Activated CD4-positive, alpha-beta T cell treated with anti-CD3 and anti-CD28 coated beads for 36 hours (primary cell): ENCODE results near the gene LACTB. TPM values are rescaled to one million over a fixed set of nuclear protein-coding genes. Genes with fewer than 3 reads are reported as not detected.
"Not testable (repeated sequence)": the region's sequence is repeated elsewhere in the genome, so short reads cannot be mapped to it uniquely, and the experiment has no call there.

ENCODE experiments used
- ATAC-seq: fragments of 200-7000 bp; cut with Tn5 transposase; one replicate; pipeline ENCODE4 v1.10.0; 2021; ENCODE audit warnings: mild to moderate bottlenecking, moderate library complexity
- CTCF ChIA-PET: fragments of 350-600 bp; sonication (Branson Sonifier 250); formaldehyde crosslinking; loops from one replicate; lab custom pipeline; 2021; ENCODE audit warnings: antibody characterized with exemption; lab: Charles Lee
- POLR2A ChIA-PET: fragments of 350-600 bp; sonication (Branson Sonifier 250); formaldehyde crosslinking; loops from one replicate; lab custom pipeline; 2021; ENCODE audit warnings: antibody characterized with exemption, inconsistent platforms; lab: Charles Lee
- DNase-seq: peaks from one replicate; pipeline ENCODE4 v3.0.0-alpha.2; 2020
- H3K27ac Mint-ChIP-seq: one replicate; pipeline ENCODE4 v1.8.0; 2021; ENCODE audit warnings: mixed read lengths
- H3K27me3 Mint-ChIP-seq: one replicate; pipeline ENCODE4 v1.8.0; 2021; ENCODE audit warnings: mixed read lengths
- H3K36me3 Mint-ChIP-seq: one replicate; pipeline ENCODE4 v1.8.0; 2021; ENCODE audit warnings: low read depth, mixed read lengths
- H3K4me1 Mint-ChIP-seq: one replicate; pipeline ENCODE4 v1.8.0; 2021; ENCODE audit warnings: mixed read lengths
- H3K4me3 Mint-ChIP-seq: one replicate; pipeline ENCODE4 v1.8.0; 2021; ENCODE audit warnings: mild to moderate bottlenecking, moderate library complexity, mixed read lengths
- H3K9me3 Mint-ChIP-seq: one replicate; pipeline ENCODE4 v1.8.0; 2021; ENCODE audit warnings: low read depth, mixed read lengths
- intact Hi-C, 2 experiments: fragments of 100-400 bp; cut with DNase I in 1 of 2; cut with micrococcal nuclease in 1 of 2; formaldehyde crosslinking; loops; one replicate each; pipeline versions ENCODE4 v1.14.2 to v1.15.1; 2022 to 2024; cut with DNase I, micrococcal nuclease
- total RNA-seq, 2 experiments: library from RNA; stranded (reverse); gene quantifications; one replicate each; pipeline ENCODE4 v1.2.3, GENCODE V29; 2021

LACTB gene
- total RNA-seq, 2 experiments from 2014 or later = 10.9 to 14.9 TPM

GRCh38 chr15:63090887-63091286 lies 30.8 kb upstream of the LACTB start:
- no peak overlapping the region for H3K4me3 Mint-ChIP-seq
- no peaks in the 10 kb centered on the region for H3K27me3 Mint-ChIP-seq
- ChIA-PET POLR2A (no interaction called here), CTCF (interaction anchor here (0.7 to 4.5 kb wide), 3 partner anchors 43 to 341 kb away, joined by 3 to 61 read pairs (median 6); no protein-coding TSS in a partner anchor)
- no peak overlapping the region for H3K27ac Mint-ChIP-seq
- no peaks in the 10 kb centered on the region for H3K4me1 Mint-ChIP-seq
- H3K36me3 Mint-ChIP-seq = no peaks in the 10 kb centered on the region
- no peaks in the 10 kb centered on the region for H3K9me3 Mint-ChIP-seq
- ATAC-seq (no peak), DNase-seq (no peak)
- intact Hi-C loops = loop anchor here (5.0 to 10.0 kb wide), 2 partner anchors 246 to 311 kb away; no protein-coding TSS in a partner anchor

DNA sequence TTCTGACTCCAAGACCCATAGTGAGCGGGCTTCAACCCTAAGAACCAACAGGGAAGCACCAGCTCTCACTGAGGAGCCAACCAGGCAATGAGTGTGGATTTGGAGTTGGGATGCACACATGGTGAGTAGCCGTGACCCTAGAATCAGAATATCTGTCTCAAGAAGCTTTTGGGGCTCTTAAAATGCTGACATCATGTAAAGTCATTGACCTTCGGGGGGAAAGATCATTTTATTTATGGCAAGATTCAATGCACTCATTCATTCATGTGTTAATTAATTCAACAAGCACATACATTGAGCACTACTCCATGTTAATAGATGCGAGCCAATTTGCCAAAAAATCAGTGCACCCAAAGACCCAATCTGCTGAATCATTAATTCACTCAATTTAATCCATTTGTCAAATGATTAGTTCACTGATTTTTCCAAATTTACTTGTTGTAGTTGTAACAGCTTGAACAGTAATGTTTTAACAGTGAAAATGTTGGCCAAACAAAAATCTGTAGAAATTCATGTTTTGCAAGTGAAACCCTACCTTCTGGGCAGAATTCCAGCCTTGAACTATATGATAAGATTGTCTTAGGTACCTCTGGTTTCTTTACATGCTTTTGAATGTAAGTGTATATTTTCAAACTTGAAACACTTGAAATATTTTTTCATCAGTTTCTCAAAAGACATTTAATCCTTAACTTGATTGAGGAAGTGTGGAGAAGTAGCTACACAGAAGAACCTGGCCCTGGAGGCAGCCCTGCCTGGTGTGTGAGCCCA lies 29.8 kb upstream of the LACTB start:
- DNase-seq (no peak), ATAC-seq (no peak)
- POLR2A ChIA-PET = interaction anchor here (0.6 kb wide), 1 partner anchor 436 kb away, joined by 3 read pairs; no protein-coding TSS in a partner anchor
- Mint-ChIP-seq H3K9me3 (no peaks in the 10 kb centered on the region), H3K27me3 (no peaks in the 10 kb centered on the region), H3K27ac (no peak overlapping the region), H3K4me1 (peaks cover under 1% of the 10 kb centered on the region), H3K36me3 (no peaks in the 10 kb centered on the region), H3K4me3 (no peak overlapping the region)
- CTCF ChIA-PET = interaction anchor here (1.3 to 4.5 kb wide), 2 partner anchors 12 to 44 kb away, joined by 3 to 61 read pairs; no protein-coding TSS in a partner anchor
- intact Hi-C loops = loop anchor here (5.0 to 10.0 kb wide), 2 partner anchors 247 to 310 kb away; no protein-coding TSS in a partner anchor

DNA sequence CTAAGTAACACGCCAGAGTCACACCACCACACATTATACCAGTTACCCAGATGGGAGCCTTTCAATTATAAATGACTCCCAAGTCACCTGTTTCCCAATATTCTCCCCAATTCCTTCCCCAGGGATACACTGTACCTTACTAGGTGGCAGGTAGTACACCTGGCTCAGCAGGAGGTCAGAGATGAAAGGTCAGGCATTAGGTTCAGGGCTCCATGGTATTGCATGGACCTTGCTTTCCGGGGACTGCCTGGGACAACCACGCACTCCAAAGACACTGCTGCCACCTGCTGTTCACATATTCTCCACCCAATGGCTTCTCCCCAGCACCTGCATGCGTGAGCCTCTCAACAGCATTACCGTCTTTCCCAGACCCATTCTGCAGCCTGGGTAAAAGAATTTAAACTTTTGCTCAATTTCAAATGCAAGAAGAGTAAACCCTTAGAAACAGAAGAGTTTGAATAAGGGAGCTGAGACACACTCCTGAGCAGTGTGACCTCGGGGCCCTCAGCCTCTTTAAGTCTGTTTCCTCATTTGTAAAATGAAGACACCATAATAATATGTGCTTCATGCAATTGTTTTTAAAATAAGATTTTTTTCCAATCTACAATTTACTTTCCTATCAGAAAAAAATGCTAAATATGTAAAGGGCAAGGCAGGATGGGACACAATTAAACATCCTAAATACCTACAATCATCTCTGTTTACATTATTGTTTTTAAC lies 28.0 kb upstream of the LACTB start:
- Mint-ChIP-seq H3K4me3 (no peak overlapping the region), H3K4me1 (peaks cover 4% of the 10 kb centered on the region), H3K27ac (no peak overlapping the region), H3K36me3 (no peaks in the 10 kb centered on the region), H3K27me3 (no peaks in the 10 kb centered on the region), H3K9me3 (no peaks in the 10 kb centered on the region)
- DNase-seq (peak; percentile 87), ATAC-seq (peak; percentile 94)
- ChIA-PET POLR2A (no interaction called here), CTCF (interaction anchor here (0.7 to 4.5 kb wide), 18 partner anchors 9 to 539 kb away, joined by 3 to 61 read pairs (median 3); no protein-coding TSS in a partner anchor)
- intact Hi-C loops = loop anchor here (1.0 to 10.0 kb wide), 6 partner anchors 45 to 311 kb away; no protein-coding TSS in a partner anchor

- no peaks in the 10 kb centered on the region for H3K9me3 Mint-ChIP-seq
- no peak overlapping the region for H3K4me3 Mint-ChIP-seq
- POLR2A ChIA-PET = no interaction called here
- DNase-seq = no peak
- no peak overlapping the region for H3K27ac Mint-ChIP-seq
- peaks cover 4% of the 10 kb centered on the region for H3K4me1 Mint-ChIP-seq
- CTCF ChIA-PET = interaction anchor here (0.7 to 4.5 kb wide), 17 partner anchors 10 to 540 kb away, joined by 3 to 61 read pairs (median 3); no protein-coding TSS in a partner anchor
- no peak for ATAC-seq
- H3K36me3 Mint-ChIP-seq = no peaks in the 10 kb centered on the region
- no peaks in the 10 kb centered on the region for H3K27me3 Mint-ChIP-seq
- intact Hi-C loops = loop anchor here (5.0 to 10.0 kb wide), 2 partner anchors 250 to 308 kb away; no protein-coding TSS in a partner anchor
Measured at GRCh38 chr15:63094495-63094931, 27.1 kb upstream of the LACTB start.

DNA sequence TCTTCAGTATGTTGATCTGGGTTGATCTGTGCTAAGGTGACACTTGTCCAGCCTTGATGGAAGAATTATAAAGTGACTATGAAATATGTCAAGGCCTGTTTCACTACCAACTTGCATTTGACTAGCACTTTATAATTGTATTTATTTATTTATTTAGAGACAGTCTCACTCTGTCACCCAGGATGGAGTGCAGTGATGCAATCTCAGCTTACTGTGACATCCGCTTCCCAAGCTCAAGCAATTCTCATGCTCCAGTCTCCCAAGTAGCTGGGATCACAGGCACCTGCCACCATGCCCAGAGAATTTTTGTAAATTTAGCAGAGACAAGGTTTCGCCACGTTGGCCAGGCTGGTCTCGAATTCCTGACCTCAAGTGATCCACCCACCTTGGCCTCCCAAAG lies 25.5 kb upstream of the LACTB start:
- Mint-ChIP-seq H3K36me3 (no peaks in the 10 kb centered on the region), H3K9me3 (no peaks in the 10 kb centered on the region), H3K27me3 (no peaks in the 10 kb centered on the region), H3K27ac (no peak overlapping the region), H3K4me3 (no peak overlapping the region), H3K4me1 (peaks cover 4% of the 10 kb centered on the region)
- ATAC-seq = no peak
- POLR2A ChIA-PET = no interaction called here
- CTCF ChIA-PET = interaction anchor here (1.0 kb wide), 1 partner anchor 119 kb away, joined by 3 read pairs; no protein-coding TSS in a partner anchor
- intact Hi-C loops = loop anchor here in 1 of 2 experiments (10.0 kb wide), 1 partner anchor 251 kb away; no protein-coding TSS in a partner anchor
- no peak for DNase-seq

GRCh38 chr15:63098901-63099300 lies 22.8 kb upstream of the LACTB start:
- CTCF ChIA-PET, H3K27me3 Mint-ChIP-seq, H3K27ac Mint-ChIP-seq, H3K4me3 Mint-ChIP-seq, POLR2A ChIA-PET, H3K4me1 Mint-ChIP-seq, H3K36me3 Mint-ChIP-seq, DNase-seq, ATAC-seq, H3K9me3 Mint-ChIP-seq: not testable (repeated sequence)
- intact Hi-C loops = loop anchor here in 1 of 2 experiments (10.0 kb wide), 1 partner anchor 254 kb away; no protein-coding TSS in a partner anchor

- H3K36me3 Mint-ChIP-seq, H3K4me1 Mint-ChIP-seq, CTCF ChIA-PET, ATAC-seq, DNase-seq, H3K27me3 Mint-ChIP-seq, H3K4me3 Mint-ChIP-seq, POLR2A ChIA-PET, H3K27ac Mint-ChIP-seq, H3K9me3 Mint-ChIP-seq: not testable (repeated sequence)
- intact Hi-C loops = loop anchor here in 1 of 2 experiments (10.0 kb wide), 1 partner anchor 255 kb away; no protein-coding TSS in a partner anchor
Measured at GRCh38 chr15:63099581-63099980, 22.1 kb upstream of the LACTB start.

- intact Hi-C loops = no loop called here
- H3K27ac Mint-ChIP-seq = no peak overlapping the region
- peaks cover 6% of the 10 kb centered on the region for H3K27me3 Mint-ChIP-seq
- DNase-seq (no peak), ATAC-seq (no peak)
- ChIA-PET CTCF (interaction anchor here (1.0 kb wide), 1 partner anchor 126 kb away, joined by 5 read pairs; no protein-coding TSS in a partner anchor), POLR2A (no interaction called here)
- H3K9me3 Mint-ChIP-seq = no peaks in the 10 kb centered on the region
- H3K4me3 Mint-ChIP-seq = no peak overlapping the region
- no peaks in the 10 kb centered on the region for H3K36me3 Mint-ChIP-seq
- no peaks in the 10 kb centered on the region for H3K4me1 Mint-ChIP-seq
Measured at GRCh38 chr15:63103416-63103815, 18.2 kb upstream of the LACTB start.

DNA sequence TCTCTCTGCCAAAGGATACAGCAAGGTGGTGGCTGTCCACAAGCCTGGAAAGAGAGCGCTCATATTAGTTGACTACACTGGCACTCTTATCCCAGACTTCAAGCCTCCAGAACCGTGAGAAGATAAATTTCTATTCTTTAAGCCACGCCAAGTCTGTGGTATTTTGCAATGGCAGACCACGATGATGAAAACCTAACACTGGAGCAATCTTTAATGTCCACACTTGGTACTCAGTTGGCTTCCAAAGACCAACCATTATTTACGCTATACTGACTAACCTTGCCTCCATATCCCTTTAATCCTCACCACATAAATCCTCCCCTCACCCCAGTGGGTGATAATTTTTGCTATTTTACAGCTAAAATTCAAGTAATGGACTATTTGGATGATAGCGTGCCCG lies 16.9 kb upstream of the LACTB start:
- Mint-ChIP-seq H3K4me1 (no peaks in the 10 kb centered on the region), H3K36me3 (no peaks in the 10 kb centered on the region), H3K4me3 (no peak overlapping the region), H3K27me3 (peaks cover 6% of the 10 kb centered on the region), H3K27ac (no peak overlapping the region), H3K9me3 (no peaks in the 10 kb centered on the region)
- ChIA-PET CTCF (interaction anchor here (0.6 to 1.0 kb wide), 2 partner anchors 27 to 124 kb away, joined by 3 to 5 read pairs; no protein-coding TSS in a partner anchor), POLR2A (no interaction called here)
- intact Hi-C loops = no loop called here
- DNase-seq (no peak), ATAC-seq (no peak)

DNA sequence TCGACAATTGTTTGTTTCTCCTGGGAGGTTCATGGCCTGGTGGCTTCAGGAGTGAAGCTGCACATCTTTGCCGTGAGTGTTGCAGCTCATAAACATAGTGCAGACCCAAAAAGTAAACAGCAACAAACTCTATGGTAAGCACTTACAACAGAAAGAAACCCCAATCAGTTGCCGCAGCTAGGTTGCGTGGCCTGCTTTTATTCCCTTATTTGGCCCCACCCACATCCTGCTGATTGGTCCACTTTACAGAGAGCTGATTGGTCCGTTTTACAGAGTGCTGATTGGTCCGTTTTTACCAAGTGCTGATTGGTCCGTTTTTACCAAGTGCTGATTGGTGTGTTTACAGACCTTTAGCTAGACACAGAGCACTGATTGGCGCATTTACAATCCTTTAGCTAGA lies 16.3 kb upstream of the LACTB start:
- H3K4me1 Mint-ChIP-seq, H3K9me3 Mint-ChIP-seq, POLR2A ChIA-PET, intact Hi-C loops, H3K27me3 Mint-ChIP-seq, H3K36me3 Mint-ChIP-seq, ATAC-seq, H3K4me3 Mint-ChIP-seq, H3K27ac Mint-ChIP-seq: not testable (repeated sequence)
- CTCF ChIA-PET = interaction anchor here (0.6 kb wide), 1 partner anchor 28 kb away, joined by 3 read pairs; no protein-coding TSS in a partner anchor
- peak; percentile 9 for DNase-seq
